GM12865 (cell line): ENCODE measurements around the gene LTO1.

Experiments used
- DNase-seq: peaks from one replicate; pipeline ENCODE4 v3.0.0; 2010; ENCODE audit warnings: low read depth
- H3K4me3 ChIP-seq: 2 replicates; pipeline ENCODE4 v1.5.1; 2011; ENCODE audit warnings: mild to moderate bottlenecking, low read depth, low read length, control low read depth
- TF ChIP-seq, protein P1 (sequence below): IDR thresholded peaks from 2 replicates; pipeline ENCODE4 v1.5.1; 2011; ENCODE audit warnings: low read length, control low read depth, low read depth, inconsistent platforms; ENCODE audit not compliant: insufficient read depth; ENCODE audit errors: missing control alignments

LTO1 gene

DNA sequence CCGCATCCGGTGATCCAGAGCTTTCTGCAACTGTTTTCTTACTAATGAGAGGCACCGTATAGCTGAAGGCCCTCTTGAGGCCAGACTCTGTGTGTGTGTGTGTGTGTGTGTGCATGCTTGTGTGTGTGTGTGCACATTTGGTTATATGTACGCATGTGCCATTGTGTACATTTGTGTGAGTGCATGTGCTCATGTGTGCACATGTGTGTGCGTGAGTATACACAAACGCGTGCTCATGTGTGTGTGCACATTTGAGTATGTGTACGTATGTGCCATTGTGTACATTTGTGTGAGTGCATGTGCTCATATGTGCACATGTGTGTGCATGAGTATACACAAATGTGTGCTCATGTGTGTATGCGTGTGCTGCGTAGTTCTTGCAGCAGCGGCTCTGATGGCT lies 40.9 kb upstream of the LTO1 start:
- no peak for DNase-seq
- no peak overlapping the region for H3K4me3 ChIP-seq
- TF ChIP-seq, protein P1, sequence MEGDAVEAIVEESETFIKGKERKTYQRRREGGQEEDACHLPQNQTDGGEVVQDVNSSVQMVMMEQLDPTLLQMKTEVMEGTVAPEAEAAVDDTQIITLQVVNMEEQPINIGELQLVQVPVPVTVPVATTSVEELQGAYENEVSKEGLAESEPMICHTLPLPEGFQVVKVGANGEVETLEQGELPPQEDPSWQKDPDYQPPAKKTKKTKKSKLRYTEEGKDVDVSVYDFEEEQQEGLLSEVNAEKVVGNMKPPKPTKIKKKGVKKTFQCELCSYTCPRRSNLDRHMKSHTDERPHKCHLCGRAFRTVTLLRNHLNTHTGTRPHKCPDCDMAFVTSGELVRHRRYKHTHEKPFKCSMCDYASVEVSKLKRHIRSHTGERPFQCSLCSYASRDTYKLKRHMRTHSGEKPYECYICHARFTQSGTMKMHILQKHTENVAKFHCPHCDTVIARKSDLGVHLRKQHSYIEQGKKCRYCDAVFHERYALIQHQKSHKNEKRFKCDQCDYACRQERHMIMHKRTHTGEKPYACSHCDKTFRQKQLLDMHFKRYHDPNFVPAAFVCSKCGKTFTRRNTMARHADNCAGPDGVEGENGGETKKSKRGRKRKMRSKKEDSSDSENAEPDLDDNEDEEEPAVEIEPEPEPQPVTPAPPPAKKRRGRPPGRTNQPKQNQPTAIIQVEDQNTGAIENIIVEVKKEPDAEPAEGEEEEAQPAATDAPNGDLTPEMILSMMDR, result no peak

DNA sequence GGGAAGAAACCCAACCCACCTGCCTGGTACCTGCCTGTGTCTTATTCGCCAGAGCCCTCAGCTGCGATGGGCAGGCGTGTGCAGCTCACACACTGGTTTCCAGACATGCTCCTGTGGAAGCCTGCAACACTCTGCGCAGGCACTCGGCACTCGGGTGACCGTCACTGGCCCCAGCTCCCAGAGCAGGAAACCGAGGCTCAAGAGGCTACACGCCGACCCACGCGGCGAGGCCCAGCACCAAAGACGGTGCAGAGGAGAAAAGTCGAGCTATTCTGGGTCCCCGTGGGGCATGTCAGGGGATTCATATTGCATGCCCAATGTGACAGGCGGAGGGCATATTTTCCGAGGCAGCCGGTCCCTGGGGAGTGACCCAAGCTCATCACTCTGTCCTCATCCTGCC lies 40.3 kb upstream of the LTO1 start:
- no peak overlapping the region for H3K4me3 ChIP-seq
- no peak for DNase-seq
- TF ChIP-seq, protein P1, result no peak

DNA sequence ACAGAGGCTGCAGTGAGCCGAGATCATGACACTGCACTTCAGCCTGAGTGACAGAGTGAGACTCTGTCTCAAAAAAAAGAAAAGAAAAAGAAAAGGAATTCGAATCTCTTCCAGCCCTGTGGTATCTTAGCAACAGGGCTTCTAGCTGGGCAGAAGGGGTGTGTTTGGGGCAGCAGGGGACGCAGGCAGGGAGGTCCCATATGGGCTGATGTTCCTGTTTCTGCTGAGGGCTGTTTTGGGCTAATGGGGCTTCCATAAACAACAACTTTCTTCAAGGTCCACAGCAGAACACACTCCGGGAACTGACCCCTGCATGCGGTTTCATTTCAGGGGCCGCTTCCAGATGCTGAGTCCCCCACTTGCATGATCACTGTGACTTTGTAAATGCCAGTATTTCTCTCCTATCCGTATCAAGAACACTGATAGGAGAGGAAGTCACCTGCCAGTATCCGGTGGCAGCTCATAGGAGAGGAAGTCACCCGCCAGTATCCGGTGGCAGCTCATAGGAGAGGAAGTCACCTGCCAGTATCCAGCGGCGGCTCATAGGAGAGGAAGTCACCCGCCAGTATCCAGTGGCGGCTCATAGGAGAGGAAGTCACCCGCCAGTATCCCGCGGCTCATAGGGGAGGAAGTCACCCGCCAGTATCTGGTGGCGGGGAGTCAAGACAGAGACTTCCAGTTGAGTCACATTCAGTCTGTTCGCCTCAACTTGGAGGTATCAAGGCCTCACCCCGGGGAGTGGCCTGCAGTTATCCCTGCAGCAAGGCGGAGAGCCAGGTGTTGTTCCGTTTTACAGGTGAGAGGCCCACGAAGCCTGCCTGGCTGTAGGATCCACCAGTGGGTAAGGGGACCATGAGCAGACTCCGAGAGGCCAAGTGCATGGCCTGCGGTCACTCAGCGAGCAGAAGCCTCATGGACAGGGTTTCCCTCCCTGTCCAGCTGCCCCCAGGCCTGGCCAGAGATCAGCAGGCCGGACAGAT lies 37.0 kb upstream of the LTO1 start:
- DNase-seq, result peak; percentile 14
- TF ChIP-seq, protein P1, result no peak
- H3K4me3 ChIP-seq, result no peak overlapping the region

DNA sequence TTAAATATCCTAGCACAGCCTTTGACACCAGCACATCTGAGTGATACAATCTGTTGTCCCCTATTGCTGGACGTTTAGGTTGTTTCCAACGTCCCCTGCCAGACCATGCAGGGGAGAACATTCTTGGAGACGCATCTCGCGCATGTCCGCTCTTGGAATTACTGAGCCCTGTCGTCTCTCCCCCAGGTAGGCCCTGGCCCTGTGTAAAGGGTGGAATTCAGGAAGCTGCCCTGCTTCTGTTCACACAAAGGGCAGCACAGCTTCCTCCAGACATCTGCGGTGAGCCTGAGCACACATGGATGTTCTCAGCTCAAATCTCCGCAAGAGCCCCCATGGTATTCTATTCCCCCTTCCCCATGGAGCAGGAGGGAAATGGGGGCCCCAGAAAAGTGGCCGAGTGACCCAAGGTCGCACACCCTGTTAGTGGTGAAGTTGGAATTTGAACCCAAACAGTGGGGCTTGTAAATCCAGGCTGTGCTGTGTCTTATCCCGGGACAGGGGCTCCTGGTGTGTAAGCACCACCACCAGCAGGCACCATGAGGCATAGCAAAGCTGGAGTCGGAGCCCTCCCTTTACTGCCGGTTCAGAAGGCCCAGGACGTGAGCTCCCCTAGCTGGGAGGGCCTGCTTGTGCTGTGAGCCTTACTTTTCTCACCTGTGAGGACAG lies 33.7 kb upstream of the LTO1 start:
- TF ChIP-seq, protein P1, result no peak

DNA sequence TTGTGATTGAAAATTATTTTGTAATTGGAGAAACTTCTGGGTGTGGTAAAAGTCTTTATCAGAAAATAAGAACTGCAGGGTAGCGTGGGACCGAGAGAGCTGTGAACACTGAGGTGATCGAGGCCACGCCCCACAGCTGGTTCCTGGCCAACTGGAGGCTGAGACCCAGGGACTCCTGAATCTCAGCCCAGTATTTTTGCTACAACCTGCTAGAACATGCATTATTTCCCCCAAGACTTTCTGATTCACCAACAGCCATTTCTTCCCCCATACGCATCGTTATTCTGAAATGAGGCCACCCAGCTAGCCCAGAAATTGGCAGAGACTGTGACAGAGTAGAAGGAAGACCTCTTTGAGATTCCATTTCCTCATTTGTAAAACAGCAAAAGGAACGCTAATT lies 32.0 kb upstream of the LTO1 start:
- H3K4me3 ChIP-seq, result peak overlapping the region; percentile 29
- no peak for DNase-seq
- TF ChIP-seq, protein P1, result no peak

More for the DNA sequence above, 33.7 kb upstream of the LTO1 start:
- H3K4me3 ChIP-seq, result no peak overlapping the region
- DNase-seq, result no peak

DNA sequence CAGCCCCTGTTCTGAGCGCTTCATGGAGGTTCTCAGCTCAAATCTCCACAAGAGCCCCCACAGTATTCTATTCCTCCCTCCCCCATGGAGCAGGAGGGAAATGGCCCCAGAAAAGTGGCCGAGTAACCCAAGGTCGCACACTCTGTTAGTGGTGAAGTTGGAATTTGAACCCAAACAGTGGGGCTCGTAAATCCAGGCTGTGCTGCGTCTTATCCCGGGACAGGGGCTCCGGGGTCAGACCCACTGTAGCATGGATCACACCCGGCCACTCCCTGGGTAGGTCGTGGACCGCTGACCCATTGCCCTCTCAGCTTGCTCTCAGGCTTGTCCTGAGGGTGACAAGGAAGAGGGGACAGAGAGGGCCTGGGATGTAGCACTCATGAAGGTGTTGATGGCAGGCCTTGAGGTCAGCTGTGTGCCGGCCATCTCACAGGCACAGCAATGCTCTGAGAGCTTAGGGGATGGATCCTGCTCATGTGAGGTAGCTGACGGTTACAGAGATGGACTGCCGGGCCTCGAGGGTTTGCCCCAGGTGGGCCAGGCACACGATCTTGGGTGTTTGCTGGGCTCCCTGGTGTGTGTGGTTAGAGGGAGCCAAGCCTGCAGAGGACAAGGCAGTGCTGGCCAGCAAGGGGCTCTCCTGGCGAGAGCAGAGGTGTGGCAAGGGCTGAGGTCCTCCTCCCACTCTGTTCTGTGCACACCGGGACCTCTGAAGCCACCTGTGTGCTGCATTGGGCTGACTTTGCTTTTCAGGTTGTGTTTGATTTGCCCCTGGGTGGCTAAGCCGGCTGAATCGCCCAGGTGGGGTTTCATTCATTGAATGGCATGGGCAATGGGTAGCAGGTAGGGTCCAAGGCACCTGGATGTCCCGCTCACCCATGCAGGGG lies 31.0 kb upstream of the LTO1 start:
- no peak overlapping the region for H3K4me3 ChIP-seq
- TF ChIP-seq, protein P1, result no peak
- DNase-seq, result no peak
